Measurements from ENCODE around the gene PCSK5.

Gene PCSK5

GRCh38 chr9:76036762-76037161 is 146.3 kb downstream of the PCSK5 start:
- ATAC-seq (ENCODE audit: insufficient read depth, low read depth) (no peak), DNase-seq (no peak)
- H3K36me3 ChIP-seq (ENCODE audit: insufficient read depth, low read length), result no peaks in the 10 kb centered on the region; the same call in 1 of the 2 replicates
- H3K27ac ChIP-seq (ENCODE audit: low read length), result no peak overlapping the region
- H2AFZ ChIP-seq (ENCODE audit: low read depth, low read length), result no peak overlapping the region
- no peak overlapping the region for H3K4me2 ChIP-seq (ENCODE audit: insufficient read depth, low read length)
- no peaks in the 10 kb centered on the region for H3K79me2 ChIP-seq (ENCODE audit: insufficient read depth, low read length)
- TF ChIP-seq CTCF (IDR thresholded peaks at IDR 0.05; ENCODE audit: borderline replicate concordance, extremely low read depth, low read length, poor library complexity, severe bottlenecking), result no peak
- TF ChIP-seq EZH2 (IDR thresholded peaks at IDR 0.05; ENCODE audit: borderline replicate concordance, low read depth, low read length, severe bottlenecking), result no peak
- no peaks in the 10 kb centered on the region for H3K9me3 ChIP-seq (ENCODE audit: insufficient read depth, low read length, severe bottlenecking)
- H4K20me1 ChIP-seq (ENCODE audit: insufficient read depth, low read length), result no peaks in the 10 kb centered on the region
- H3K4me1 ChIP-seq (ENCODE audit: insufficient read depth, low read length), result peaks cover 6% of the 10 kb centered on the region; the same call in 1 of the 2 replicates
- no peak overlapping the region for H3K4me3 ChIP-seq (ENCODE audit: low read depth in 1 of 2, low read length in 2 of 2)
- H3K9ac ChIP-seq (ENCODE audit: low read depth, low read length), result no peak overlapping the region
- H3K27me3 ChIP-seq (ENCODE audit: insufficient read depth, low read length, poor library complexity), result no peaks in the 10 kb centered on the region

GRCh38 chr9:76037587-76038225 is 147.2 kb downstream of the PCSK5 start:
- no peaks in the 10 kb centered on the region for H3K9me3 ChIP-seq (ENCODE audit: insufficient read depth, low read length, severe bottlenecking)
- H3K79me2 ChIP-seq (ENCODE audit: insufficient read depth, low read length), result no peaks in the 10 kb centered on the region
- H3K4me1 ChIP-seq (ENCODE audit: insufficient read depth, low read length), result peaks cover 3% of the 10 kb centered on the region; the same call in 1 of the 2 replicates
- H3K4me2 ChIP-seq (ENCODE audit: insufficient read depth, low read length), result no peak overlapping the region
- H3K4me3 ChIP-seq (ENCODE audit: low read depth in 1 of 2, low read length in 2 of 2), result no peak overlapping the region
- no peak overlapping the region for H3K9ac ChIP-seq (ENCODE audit: low read depth, low read length)
- no peak for ATAC-seq (ENCODE audit: insufficient read depth, low read depth)
- DNase-seq, result no peak
- no peak for TF ChIP-seq CTCF (IDR thresholded peaks at IDR 0.05; ENCODE audit: borderline replicate concordance, extremely low read depth, low read length, poor library complexity, severe bottlenecking)
- TF ChIP-seq EZH2 (IDR thresholded peaks at IDR 0.05; ENCODE audit: borderline replicate concordance, low read depth, low read length, severe bottlenecking), result no peak
- H3K27ac ChIP-seq (ENCODE audit: low read length), result no peak overlapping the region
- H3K36me3 ChIP-seq (ENCODE audit: insufficient read depth, low read length), result peaks cover 5% of the 10 kb centered on the region
- no peaks in the 10 kb centered on the region for H4K20me1 ChIP-seq (ENCODE audit: insufficient read depth, low read length)
- no peaks in the 10 kb centered on the region for H3K27me3 ChIP-seq (ENCODE audit: insufficient read depth, low read length, poor library complexity)
- H2AFZ ChIP-seq (ENCODE audit: low read depth, low read length), result no peak overlapping the region

- no peak for DNase-seq
- no peak overlapping the region for H3K4me2 ChIP-seq (ENCODE audit: insufficient read depth, low read length)
- H3K4me3 ChIP-seq (ENCODE audit: low read depth in 1 of 2, low read length in 2 of 2), result no peak overlapping the region
- no peaks in the 10 kb centered on the region for H3K27me3 ChIP-seq (ENCODE audit: insufficient read depth, low read length, poor library complexity)
- no peaks in the 10 kb centered on the region for H3K9me3 ChIP-seq (ENCODE audit: insufficient read depth, low read length, severe bottlenecking)
- no peak for TF ChIP-seq CTCF (IDR thresholded peaks at IDR 0.05; ENCODE audit: borderline replicate concordance, extremely low read depth, low read length, poor library complexity, severe bottlenecking)
- TF ChIP-seq EZH2 (IDR thresholded peaks at IDR 0.05; ENCODE audit: borderline replicate concordance, low read depth, low read length, severe bottlenecking), result no peak
- no peak overlapping the region for H3K9ac ChIP-seq (ENCODE audit: low read depth, low read length)
- peaks cover 6% of the 10 kb centered on the region for H3K36me3 ChIP-seq (ENCODE audit: insufficient read depth, low read length)
- H4K20me1 ChIP-seq (ENCODE audit: insufficient read depth, low read length), result no peaks in the 10 kb centered on the region
- no peak overlapping the region for H2AFZ ChIP-seq (ENCODE audit: low read depth, low read length)
- no peak for ATAC-seq (ENCODE audit: insufficient read depth, low read depth)
- H3K27ac ChIP-seq (ENCODE audit: low read length), result no peak overlapping the region
- no peaks in the 10 kb centered on the region for H3K79me2 ChIP-seq (ENCODE audit: insufficient read depth, low read length)
- no peaks in the 10 kb centered on the region for H3K4me1 ChIP-seq (ENCODE audit: insufficient read depth, low read length)
Observed at GRCh38 chr9:76038431-76038830, 148.0 kb downstream of the PCSK5 start.

Measured in DND-41 (cell line).